ENCODE measurements around the gene WASHC3.

Gene WASHC3

GRCh38 chr12:102050660-102051430 is 10.9 kb downstream of the WASHC3 start:
- DNase-seq (ENCODE audit: low spot score): no peak
- no peak overlapping the region for H3K27ac ChIP-seq
- H3K4me3 ChIP-seq: no peak overlapping the region
- no peak for TF ChIP-seq CTCF (IDR thresholded peaks at IDR 0.05)

GRCh38 chr12:102043928-102044327 is 17.9 kb downstream of the WASHC3 start:
- DNase-seq (ENCODE audit: low spot score): no peak
- Histone ChIP-seq H3K4me3 (no peak overlapping the region), H3K27ac (no peak overlapping the region)
- no peak for TF ChIP-seq CTCF (IDR thresholded peaks at IDR 0.05)

GRCh38 chr12:102033991-102034745 is 27.6 kb downstream of the WASHC3 start:
- Histone ChIP-seq H3K4me3 (no peak overlapping the region), H3K27ac (no peak overlapping the region)
- no peak for TF ChIP-seq CTCF (IDR thresholded peaks at IDR 0.05)
- DNase-seq (ENCODE audit: low spot score): no peak

- Histone ChIP-seq H3K4me3 (no peak overlapping the region), H3K27ac (no peak overlapping the region)
- no peak for TF ChIP-seq CTCF (IDR thresholded peaks at IDR 0.05)
- no peak for DNase-seq (ENCODE audit: low spot score)
These were observed 29.9 kb downstream of the WASHC3 start for GRCh38 chr12:102031852-102032251.

GRCh38 chr12:102029141-102029540 is 32.6 kb downstream of the WASHC3 start:
- no peak for TF ChIP-seq CTCF (IDR thresholded peaks at IDR 0.05)
- Histone ChIP-seq H3K27ac (peak overlapping the region in 1 of 2 donors; percentile 15), H3K4me3 (no peak overlapping the region)
- DNase-seq (ENCODE audit: low spot score): no peak

- H3K27ac ChIP-seq: no peak overlapping the region
- no peak for DNase-seq (ENCODE audit: low spot score)
- no peak overlapping the region for H3K4me3 ChIP-seq
- no peak for TF ChIP-seq CTCF (IDR thresholded peaks at IDR 0.05)
These were observed 35.1 kb downstream of the WASHC3 start for GRCh38 chr12:102026728-102027127.

- Histone ChIP-seq H3K4me3 (no peak overlapping the region), H3K27ac (no peak overlapping the region)
- DNase-seq (ENCODE audit: low spot score): no peak
- TF ChIP-seq CTCF (IDR thresholded peaks at IDR 0.05): no peak
These were observed 37.0 kb downstream of the WASHC3 start for GRCh38 chr12:102024765-102025164.
